ENCODE measurements around the gene MEFV. TPM values are rescaled to one million over a fixed set of nuclear protein-coding genes. Genes with fewer than 3 reads are reported as not detected.

The MEFV gene
- total and polyA plus RNA-seq, 4 donors = 1.3 to 21.7 (median 8.1) TPM

- Histone ChIP-seq H3K27ac (ENCODE audit: low read depth in 1 of 2, low read length in 1 of 2) (peak overlapping the region in 1 of 2 donors; percentile 92), H3K9me3 (ENCODE audit: control insufficient read depth in 4 of 4, insufficient read depth in 3 of 4, low read length in 3 of 4) (peaks cover 2 to 59% (median 33%) of the 10 kb centered on the region in 4 donors), H3K36me3 (ENCODE audit: control insufficient read depth in 4 of 4, insufficient read depth in 4 of 4, low read length in 4 of 4) (peaks cover 11 to 48% (median 35%) of the 10 kb centered on the region in 4 donors), H3K4me1 (ENCODE audit: control insufficient read depth in 5 of 5, insufficient read depth in 5 of 5, low read length in 5 of 5) (peaks cover 0 to 9% (median 0%) of the 10 kb centered on the region in 5 donors), H3K27me3 (ENCODE audit: control insufficient read depth in 3 of 3, insufficient read depth in 3 of 3, low read length in 2 of 3) (no peaks in the 10 kb centered on the region), H3K9ac (ENCODE audit: insufficient read depth in 1 of 2, low read length in 2 of 2) (no peak overlapping the region), H3K4me3 (no peak overlapping the region)
- no peak for ATAC-seq (ENCODE audit: insufficient read depth, low FRiP score)
- WGBS, 2 donors = 69 to 75% methylated on average over 4 of the region's 4 CpGs
- DNase-seq = no peak
- no peak for TF ChIP-seq CTCF (IDR thresholded peaks at IDR 0.05; ENCODE audit: control extremely low read depth, extremely low read depth)
Measured at GRCh38 chr16:3304370-3304769, 47.9 kb upstream of the MEFV start.

- ATAC-seq (ENCODE audit: insufficient read depth, low FRiP score) (no peak), DNase-seq (no peak)
- Histone ChIP-seq H3K9me3 (ENCODE audit: control insufficient read depth in 4 of 4, insufficient read depth in 3 of 4, low read length in 3 of 4) (peaks cover 0 to 58% (median 35%) of the 10 kb centered on the region in 4 donors), H3K27me3 (ENCODE audit: control insufficient read depth in 3 of 3, insufficient read depth in 3 of 3, low read length in 2 of 3) (no peaks in the 10 kb centered on the region), H3K9ac (ENCODE audit: insufficient read depth in 1 of 2, low read length in 2 of 2) (no peak overlapping the region), H3K27ac (ENCODE audit: low read depth in 1 of 2, low read length in 1 of 2) (no peak overlapping the region), H3K36me3 (ENCODE audit: control insufficient read depth in 4 of 4, insufficient read depth in 4 of 4, low read length in 4 of 4) (peaks cover 15 to 40% (median 30%) of the 10 kb centered on the region in 4 donors), H3K4me1 (ENCODE audit: control insufficient read depth in 5 of 5, insufficient read depth in 5 of 5, low read length in 5 of 5) (no peaks in the 10 kb centered on the region), H3K4me3 (no peak overlapping the region)
- WGBS, 2 donors = 75 to 78% methylated on average over 13 of the region's 13 CpGs
- no peak for TF ChIP-seq CTCF (IDR thresholded peaks at IDR 0.05; ENCODE audit: control extremely low read depth, extremely low read depth)
Measured at GRCh38 chr16:3295783-3296182, 39.4 kb upstream of the MEFV start.

GRCh38 chr16:3295209-3295608, 38.8 kb upstream of the MEFV start:
- no peak for TF ChIP-seq CTCF (IDR thresholded peaks at IDR 0.05; ENCODE audit: control extremely low read depth, extremely low read depth)

GRCh38 chr16:3292604-3293003, 36.2 kb upstream of the MEFV start:
- TF ChIP-seq CTCF (IDR thresholded peaks at IDR 0.05; ENCODE audit: control extremely low read depth, extremely low read depth) = no peak
- Histone ChIP-seq H3K36me3 (ENCODE audit: control insufficient read depth in 4 of 4, insufficient read depth in 4 of 4, low read length in 4 of 4) (peaks cover 35 to 53% (median 45%) of the 10 kb centered on the region in 4 donors), H3K4me3 (no peak overlapping the region), H3K27ac (ENCODE audit: low read depth in 1 of 2, low read length in 1 of 2) (no peak overlapping the region), H3K27me3 (ENCODE audit: control insufficient read depth in 3 of 3, insufficient read depth in 3 of 3, low read length in 2 of 3) (no peaks in the 10 kb centered on the region), H3K9me3 (ENCODE audit: control insufficient read depth in 4 of 4, insufficient read depth in 3 of 4, low read length in 3 of 4) (peaks cover 0 to 64% (median 53%) of the 10 kb centered on the region in 4 donors), H3K9ac (ENCODE audit: insufficient read depth in 1 of 2, low read length in 2 of 2) (no peak overlapping the region), H3K4me1 (ENCODE audit: control insufficient read depth in 5 of 5, insufficient read depth in 5 of 5, low read length in 5 of 5) (no peaks in the 10 kb centered on the region)
- ATAC-seq (ENCODE audit: insufficient read depth, low FRiP score) (no peak), DNase-seq (no peak)
- 98% methylated on average over 3 of the region's 3 CpGs for WGBS, 2 donors

More at GRCh38 chr16:3295209-3295608, 38.8 kb upstream of the MEFV start:
- 38 to 43% methylated on average over 41 to 45 of the region's 45 CpGs for WGBS, 2 donors
- H3K36me3 ChIP-seq (ENCODE audit: control insufficient read depth in 4 of 4, insufficient read depth in 4 of 4, low read length in 4 of 4) = peaks cover 21 to 43% (median 33%) of the 10 kb centered on the region in 4 donors
- no peak overlapping the region for H3K27ac ChIP-seq (ENCODE audit: low read depth in 1 of 2, low read length in 1 of 2)
- peaks cover 0 to 58% (median 39%) of the 10 kb centered on the region in 4 donors for H3K9me3 ChIP-seq (ENCODE audit: control insufficient read depth in 4 of 4, insufficient read depth in 3 of 4, low read length in 3 of 4)
- DNase-seq (no peak), ATAC-seq (ENCODE audit: insufficient read depth, low FRiP score) (no peak)
- H3K9ac ChIP-seq (ENCODE audit: insufficient read depth in 1 of 2, low read length in 2 of 2) = no peak overlapping the region
- no peaks in the 10 kb centered on the region for H3K4me1 ChIP-seq (ENCODE audit: control insufficient read depth in 5 of 5, insufficient read depth in 5 of 5, low read length in 5 of 5)
- H3K4me3 ChIP-seq = no peak overlapping the region
- no peaks in the 10 kb centered on the region for H3K27me3 ChIP-seq (ENCODE audit: control insufficient read depth in 3 of 3, insufficient read depth in 3 of 3, low read length in 2 of 3)

All from lung (tissue), 12 donors.